Measurements from ENCODE around the gene DNAAF9.
"Not testable (repeated sequence)": the region's sequence is repeated elsewhere in the genome, so short reads cannot be mapped to it uniquely, and the experiment has no call there.

Gene DNAAF9

DNA sequence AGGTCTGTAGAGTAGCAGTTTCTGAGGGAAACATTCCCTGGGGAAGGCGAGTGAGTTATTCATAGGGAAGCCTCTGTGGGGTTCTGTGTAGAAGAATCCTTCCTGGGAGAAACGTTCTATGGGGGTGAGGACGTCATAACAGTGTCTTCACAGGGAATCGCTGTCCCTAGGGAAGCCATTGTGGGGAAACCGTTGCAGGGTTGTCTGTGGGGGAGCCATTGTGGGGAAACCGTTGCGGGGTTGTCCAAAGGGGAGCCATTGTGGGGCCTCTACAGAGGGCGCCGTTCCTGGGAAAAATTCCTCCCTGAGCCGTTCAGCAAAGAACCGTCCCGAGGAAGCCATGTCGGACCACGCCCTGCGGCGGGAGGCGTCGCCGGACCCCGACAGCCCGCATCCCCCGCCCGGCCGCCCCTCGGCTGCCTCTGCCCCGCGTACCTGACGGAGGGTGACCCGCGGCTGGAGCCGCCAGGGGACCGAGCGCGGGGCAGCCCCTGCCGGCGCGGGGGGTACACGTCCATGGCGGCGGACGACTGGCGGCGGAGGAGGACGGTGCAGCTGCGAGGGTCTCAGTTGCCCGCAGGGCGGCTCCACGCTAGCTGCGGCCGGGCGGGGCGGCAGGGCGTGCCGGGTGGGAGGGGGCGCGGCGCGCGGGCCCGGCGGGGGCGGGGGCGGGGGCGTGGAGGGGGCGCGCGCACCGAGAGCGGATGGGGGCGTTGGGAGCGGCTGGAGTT lies at the start of gene DNAAF9:
Gene DNAAF9, minus strand, starts transcription at position 630 of the 731 bp plus-strand sequence. Its CDS starts 112 bp downstream, at position 518.
- peak; percentile 85 for DNase-seq (ENCODE audit: low spot score)

DNA sequence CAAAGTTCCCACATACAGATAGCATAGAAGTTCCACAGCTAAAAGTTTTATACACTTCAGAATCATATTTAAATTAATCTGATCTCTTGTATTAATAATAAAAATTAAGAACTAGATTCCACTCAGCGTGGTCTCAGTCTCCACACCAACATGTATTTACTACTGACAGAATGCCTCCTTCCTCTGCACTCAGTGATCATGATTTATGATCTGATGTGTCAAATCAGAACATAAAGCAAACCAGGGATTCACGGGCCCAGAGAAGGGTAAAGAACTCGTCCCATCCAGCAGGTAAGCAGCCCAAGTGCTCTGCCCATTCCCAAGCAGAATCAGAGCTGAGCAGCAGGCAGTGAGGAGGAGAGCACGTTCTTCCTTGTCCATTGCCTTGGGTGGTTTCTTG lies 49.2 kb upstream of the DNAAF9 start:
- DNase-seq (ENCODE audit: low spot score) = no peak

GRCh38 chr20:3454831-3455230 lies 47.4 kb upstream of the DNAAF9 start:
- no peak for DNase-seq (ENCODE audit: low spot score)

GRCh38 chr20:3452690-3453089 lies 45.2 kb upstream of the DNAAF9 start:
- DNase-seq (ENCODE audit: low spot score) = no peak

DNA sequence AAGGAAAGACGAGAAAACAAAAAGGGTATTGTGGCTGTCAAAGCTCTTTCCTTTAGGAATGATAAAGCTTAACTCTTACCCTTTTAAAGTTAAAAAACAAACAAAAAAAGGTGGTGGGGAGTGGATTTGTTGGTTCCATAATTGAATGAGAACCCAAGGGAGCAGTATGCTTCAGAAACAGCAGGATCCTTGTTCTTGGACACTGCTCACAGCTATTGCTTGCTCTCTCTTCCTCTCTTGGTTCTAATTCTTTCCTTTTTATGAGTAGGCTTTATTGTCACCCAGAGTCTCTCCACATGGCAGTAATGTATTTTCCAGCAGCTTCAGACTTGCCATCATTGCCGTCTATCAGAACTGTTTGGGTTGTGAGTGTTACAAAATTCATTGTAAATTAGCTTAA lies 44.7 kb upstream of the DNAAF9 start:
- DNase-seq (ENCODE audit: low spot score) = no peak

GRCh38 chr20:3449319-3449718 lies 41.9 kb upstream of the DNAAF9 start:
- DNase-seq (ENCODE audit: low spot score) = no peak

DNA sequence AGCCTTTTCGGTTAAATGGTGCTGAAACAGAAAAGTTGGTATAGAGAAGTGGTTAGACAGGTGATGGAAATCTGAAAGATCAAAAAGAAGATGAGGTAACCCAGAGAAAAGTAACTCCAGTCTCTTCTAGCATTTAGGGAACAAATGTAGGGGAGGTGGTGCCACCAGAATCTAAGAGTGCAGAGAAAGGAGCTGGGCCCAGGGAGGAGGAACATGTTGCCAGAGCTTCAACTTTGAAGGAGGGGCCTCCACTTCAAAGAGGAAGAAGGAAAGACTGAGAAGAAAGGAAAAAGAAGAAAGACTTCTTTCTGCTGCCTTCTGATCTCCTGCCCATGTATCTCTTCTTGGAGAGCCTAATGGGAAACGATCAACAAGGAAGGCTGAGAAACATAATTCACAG lies 39.9 kb upstream of the DNAAF9 start:
- no peak for DNase-seq (ENCODE audit: low spot score)

- no peak for DNase-seq (ENCODE audit: low spot score)
Observed at GRCh38 chr20:3446779-3447178, 39.3 kb upstream of the DNAAF9 start.

DNA sequence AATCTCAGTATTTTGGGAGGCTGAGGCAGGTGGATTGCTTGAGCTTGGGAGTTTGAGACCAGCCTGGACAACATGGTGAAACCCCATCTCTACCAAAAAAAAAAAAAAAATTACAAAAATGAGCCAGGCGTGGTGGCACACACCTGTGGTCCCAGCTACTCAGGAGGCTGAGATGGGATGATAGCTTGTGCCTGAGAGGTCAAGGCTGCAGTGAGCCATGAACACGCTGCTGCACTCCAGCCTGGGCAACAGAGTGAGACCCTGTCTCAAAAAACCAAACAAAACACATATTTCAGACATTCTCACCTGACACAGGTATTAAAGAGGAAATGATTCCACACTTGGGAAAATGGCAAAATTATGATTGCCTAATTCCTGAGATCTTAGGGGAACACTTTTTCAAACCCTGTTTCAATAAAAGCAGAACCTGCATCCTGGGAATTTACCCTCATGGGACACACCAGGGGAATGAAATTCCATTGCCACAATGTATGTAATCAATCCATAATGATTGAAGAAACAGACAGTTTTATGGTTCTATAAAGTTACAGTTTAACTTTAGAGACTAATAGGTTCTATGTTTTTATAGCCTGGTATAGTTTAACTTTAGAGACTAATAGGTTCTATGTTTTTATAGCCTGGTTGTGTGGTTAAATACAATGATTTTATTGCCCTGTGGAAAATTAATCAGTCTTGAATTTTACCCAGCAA lies 29.6 kb upstream of the DNAAF9 start:
- DNase-seq (ENCODE audit: low spot score) = no peak

- DNase-seq (ENCODE audit: low spot score) = no peak
Observed at GRCh38 chr20:3434232-3434631, 26.8 kb upstream of the DNAAF9 start.

- DNase-seq (ENCODE audit: low spot score) = no peak
Observed at GRCh38 chr20:3433744-3434143, 26.3 kb upstream of the DNAAF9 start.

GRCh38 chr20:3432844-3433243 lies 25.4 kb upstream of the DNAAF9 start:
- DNase-seq (ENCODE audit: low spot score) = no peak

- DNase-seq (ENCODE audit: low spot score) = peak; percentile 46
Observed at GRCh38 chr20:3431109-3431508, 23.6 kb upstream of the DNAAF9 start.

- DNase-seq (ENCODE audit: low spot score) = no peak
Observed at GRCh38 chr20:3430376-3431069, 23.1 kb upstream of the DNAAF9 start.

- not testable (repeated sequence) for DNase-seq (ENCODE audit: low spot score)
Observed at GRCh38 chr20:3426766-3427165, 19.3 kb upstream of the DNAAF9 start.

GRCh38 chr20:3423126-3423525 lies 15.7 kb upstream of the DNAAF9 start:
- DNase-seq (ENCODE audit: low spot score) = no peak

DNA sequence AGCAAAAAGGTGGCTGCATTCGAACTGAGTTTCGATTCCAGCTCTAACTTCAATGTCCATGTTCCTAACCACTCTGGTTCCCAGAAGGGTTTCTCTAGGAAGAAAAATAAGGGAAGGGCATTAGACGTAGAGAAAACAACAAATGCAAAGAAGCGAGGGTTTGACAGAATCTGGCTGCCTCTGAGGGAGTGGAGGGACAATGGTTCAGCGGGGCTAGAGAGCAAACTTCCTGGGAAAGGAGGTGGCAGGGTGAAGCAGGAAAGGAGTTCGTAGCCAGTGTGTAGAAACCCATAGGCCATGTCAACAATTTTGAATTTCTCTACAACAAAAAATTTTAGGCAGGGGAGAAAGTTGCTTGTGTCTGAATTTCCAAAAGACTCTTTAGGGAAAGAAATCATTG lies 14.5 kb upstream of the DNAAF9 start:
- DNase-seq (ENCODE audit: low spot score) = no peak

DNA sequence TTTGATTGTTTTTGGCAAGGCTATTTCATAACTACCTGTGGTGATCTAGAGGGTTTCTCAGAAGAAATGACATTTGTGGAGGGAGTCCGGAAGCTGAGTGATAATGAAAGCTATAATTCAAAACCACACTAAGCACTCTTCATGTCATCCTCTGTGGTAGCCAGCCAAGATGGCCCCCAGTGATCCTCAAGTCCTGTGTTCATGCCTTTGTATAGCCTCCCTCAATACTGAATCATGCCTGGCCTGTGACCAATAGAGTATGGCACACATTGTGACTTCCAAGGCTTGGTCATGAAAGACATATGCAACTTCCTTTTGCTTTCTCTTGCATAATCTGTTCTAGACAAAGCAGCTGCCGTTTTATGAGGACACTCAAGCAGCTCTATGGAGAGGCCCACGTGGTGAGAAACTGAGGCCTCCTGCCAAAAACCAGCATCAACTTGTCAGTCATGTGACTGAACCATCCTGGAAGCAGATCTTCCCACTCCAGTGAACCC lies 12.8 kb upstream of the DNAAF9 start:
- DNase-seq (ENCODE audit: low spot score) = peak; percentile 32

- not testable (repeated sequence) for DNase-seq (ENCODE audit: low spot score)
Observed at GRCh38 chr20:3418161-3418560, 10.7 kb upstream of the DNAAF9 start.

- no peak for DNase-seq (ENCODE audit: low spot score)
Observed at GRCh38 chr20:3414122-3414521, 6.7 kb upstream of the DNAAF9 start.

GRCh38 chr20:3413393-3413889 lies 6.0 kb upstream of the DNAAF9 start:
- DNase-seq (ENCODE audit: low spot score) = no peak

DNA sequence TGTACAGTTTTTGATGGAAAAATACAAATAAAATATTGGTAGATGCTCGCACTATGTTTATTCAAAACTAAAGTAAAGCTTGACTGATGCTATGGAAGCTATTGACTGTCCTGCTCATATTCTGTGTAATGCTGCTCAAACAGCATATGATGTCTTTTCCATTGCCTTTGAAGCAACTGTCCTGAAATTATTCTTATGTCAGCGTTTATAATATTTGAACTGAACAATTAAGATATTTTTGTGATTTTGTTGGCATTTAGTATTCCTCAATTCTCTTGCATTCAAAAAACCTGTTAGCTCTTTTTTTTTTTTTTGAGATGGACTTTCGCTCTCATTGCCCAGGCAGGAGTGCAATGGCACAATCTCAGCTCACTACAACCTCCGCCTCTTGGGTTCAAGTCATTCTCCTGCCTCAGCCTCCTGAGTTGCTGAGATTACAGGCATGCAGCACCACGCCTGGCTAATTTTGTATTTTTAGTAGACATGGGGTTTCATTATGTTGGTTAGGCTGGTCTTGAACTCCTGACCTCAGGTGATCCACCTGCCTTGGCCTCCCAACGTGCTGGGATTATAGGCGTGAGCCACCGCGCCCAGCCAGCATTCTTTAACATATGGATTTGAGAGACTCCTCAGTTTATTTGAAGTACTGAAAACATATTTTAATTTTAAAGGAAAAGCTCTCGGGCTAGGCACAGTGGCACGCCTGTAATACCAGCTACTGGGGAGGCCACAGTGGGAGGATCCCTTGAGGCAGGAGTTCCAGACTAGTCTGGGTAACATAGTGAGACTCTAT lies 5.3 kb upstream of the DNAAF9 start:
- DNase-seq (ENCODE audit: low spot score) = no peak

Measured in AG20443 (cell line).